ENCODE results near the gene CACHD1. TPM values are rescaled to one million over a fixed set of nuclear protein-coding genes. Genes with fewer than 3 reads are reported as not detected.

Gene CACHD1
- polyA plus RNA-seq, 1 of the 3 experiments (the other 2 are of a cell fraction): 2.2 TPM

DNA sequence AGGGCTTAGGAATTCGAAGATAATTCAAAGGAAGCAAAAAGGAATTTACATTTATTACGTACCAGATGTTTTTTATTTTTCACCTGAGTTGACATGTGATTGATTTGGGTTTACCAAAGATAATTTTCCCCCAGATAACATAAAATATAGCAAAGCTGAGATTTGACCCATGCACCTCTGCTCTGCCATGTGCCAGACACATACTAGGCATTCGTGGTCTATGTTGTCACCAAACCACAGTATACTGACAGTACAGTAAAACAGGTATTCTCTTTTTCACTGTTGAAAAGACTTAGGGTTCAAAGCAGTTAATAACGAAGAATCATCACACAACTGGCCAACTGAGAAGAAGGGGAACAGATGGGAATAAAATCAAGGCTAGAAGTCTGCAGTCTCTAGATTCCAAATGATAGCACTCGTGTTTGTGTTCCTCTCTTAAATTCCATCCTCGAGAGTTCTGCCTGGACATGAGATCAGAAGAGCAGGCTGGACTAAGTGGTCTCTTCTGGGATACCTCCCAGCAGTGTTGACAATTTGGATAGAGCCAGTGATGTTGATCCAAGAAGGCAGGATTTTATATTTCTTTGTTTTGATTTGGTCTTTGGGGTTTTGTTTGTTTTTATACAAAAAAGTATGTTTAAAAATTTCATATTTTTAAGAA is 189.7 kb downstream of the CACHD1 start:
- Histone ChIP-seq H3K9me2 (no peaks in the 10 kb centered on the region), H3K36me3 (replicated peaks in 1 of 2; ENCODE audit: control insufficient read depth in 1 of 2, insufficient read depth in 2 of 2, low read length in 1 of 2) (peaks cover 2 to 49% of the 10 kb centered on the region in 2 experiments), H3K27me3 (ENCODE audit: insufficient read depth) (no peaks in the 10 kb centered on the region), H3K4me2 (no peak overlapping the region), H4K20me1 (ENCODE audit: insufficient read depth) (no peaks in the 10 kb centered on the region), H3K4me3 (ENCODE audit: low read depth in 2 of 2, low read length in 1 of 2) (no peak overlapping the region), H3K4me1 (ENCODE audit: control insufficient read depth in 1 of 2, insufficient read depth in 2 of 2, low read depth in 1 of 2, low read length in 1 of 2) (peaks cover 0 to 16% of the 10 kb centered on the region in 2 experiments; a peak in 3 of 4 replicates), H3K27ac (ENCODE audit: low read depth in 2 of 2, low read length in 1 of 2) (no peak overlapping the region), H3K79me2 (ENCODE audit: insufficient read depth) (no peaks in the 10 kb centered on the region), H3K9me3 (no peaks in the 10 kb centered on the region), H2AFZ (ENCODE audit: low read depth) (no peak overlapping the region), H3F3A (replicated peaks; ENCODE audit: insufficient read depth) (no peaks in the 10 kb centered on the region), H3K9ac (no peak overlapping the region)
- CTCF ChIA-PET: interaction anchor here (1.3 kb wide), 1 partner anchor 16 kb away, joined by 5 read pairs; no protein-coding TSS in a partner anchor
- no peak for DNase-seq
- WGBS (ENCODE audit: low lambda C conversion rate): 83% methylated on average over 6 of the region's 6 CpGs
- TF ChIP-seq, protein P1, sequence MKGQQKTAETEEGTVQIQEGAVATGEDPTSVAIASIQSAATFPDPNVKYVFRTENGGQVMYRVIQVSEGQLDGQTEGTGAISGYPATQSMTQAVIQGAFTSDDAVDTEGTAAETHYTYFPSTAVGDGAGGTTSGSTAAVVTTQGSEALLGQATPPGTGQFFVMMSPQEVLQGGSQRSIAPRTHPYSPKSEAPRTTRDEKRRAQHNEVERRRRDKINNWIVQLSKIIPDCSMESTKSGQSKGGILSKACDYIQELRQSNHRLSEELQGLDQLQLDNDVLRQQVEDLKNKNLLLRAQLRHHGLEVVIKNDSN (IDR thresholded peaks at IDR 0.05; ENCODE audit: borderline replicate concordance, low read depth): no peak
- TF ChIP-seq FOXJ3 (CRISPR knock-in tag; IDR thresholded peaks at IDR 0.05) (no peak), NFIC (IDR thresholded peaks at IDR 0.05; ENCODE audit: borderline replicate concordance) (no peak), POLR2AphosphoS5 (IDR thresholded peaks at IDR 0.05; ENCODE audit: low read depth, low read length) (no peak), TCF12 (IDR thresholded peaks at IDR 0.05) (no peak), GATA2 (CRISPR knock-in tag; IDR thresholded peaks at IDR 0.05) (no peak), JUND (IDR thresholded peaks at IDR 0.05) (no peak), RCOR1 (IDR thresholded peaks at IDR 0.05; ENCODE audit: low read length) (no peak), FOXM1 (IDR thresholded peaks at IDR 0.05; ENCODE audit: low read depth) (no peak), MEF2A (IDR thresholded peaks at IDR 0.05; ENCODE audit: borderline replicate concordance, low read depth) (no peak), SMC3 (IDR thresholded peaks at IDR 0.05; ENCODE audit: low read depth, low read length) (no peak), YY1 (IDR thresholded peaks at IDR 0.05; ENCODE audit: low read depth) (no peak), NRF1 (IDR thresholded peaks at IDR 0.05; ENCODE audit: low read depth, low read length) (no peak), ELF1 (IDR thresholded peaks at IDR 0.05) (no peak), MXI1 (IDR thresholded peaks at IDR 0.05; ENCODE audit: low read depth, low read length) (no peak), EP300 (IDR thresholded peaks at IDR 0.05; ENCODE audit: borderline replicate concordance in 1 of 2, low read depth in 1 of 2, low read length in 1 of 2) (no peak), EZH2phosphoT487 (IDR thresholded peaks at IDR 0.05; ENCODE audit: borderline replicate concordance, low read depth) (no peak)
- TF ChIP-seq, protein P2, sequence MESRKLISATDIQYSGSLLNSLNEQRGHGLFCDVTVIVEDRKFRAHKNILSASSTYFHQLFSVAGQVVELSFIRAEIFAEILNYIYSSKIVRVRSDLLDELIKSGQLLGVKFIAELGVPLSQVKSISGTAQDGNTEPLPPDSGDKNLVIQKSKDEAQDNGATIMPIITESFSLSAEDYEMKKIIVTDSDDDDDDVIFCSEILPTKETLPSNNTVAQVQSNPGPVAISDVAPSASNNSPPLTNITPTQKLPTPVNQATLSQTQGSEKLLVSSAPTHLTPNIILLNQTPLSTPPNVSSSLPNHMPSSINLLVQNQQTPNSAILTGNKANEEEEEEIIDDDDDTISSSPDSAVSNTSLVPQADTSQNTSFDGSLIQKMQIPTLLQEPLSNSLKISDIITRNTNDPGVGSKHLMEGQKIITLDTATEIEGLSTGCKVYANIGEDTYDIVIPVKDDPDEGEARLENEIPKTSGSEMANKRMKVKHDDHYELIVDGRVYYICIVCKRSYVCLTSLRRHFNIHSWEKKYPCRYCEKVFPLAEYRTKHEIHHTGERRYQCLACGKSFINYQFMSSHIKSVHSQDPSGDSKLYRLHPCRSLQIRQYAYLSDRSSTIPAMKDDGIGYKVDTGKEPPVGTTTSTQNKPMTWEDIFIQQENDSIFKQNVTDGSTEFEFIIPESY (IDR thresholded peaks at IDR 0.05; ENCODE audit: borderline replicate concordance, low read depth): no peak
- TF ChIP-seq, protein P3, sequence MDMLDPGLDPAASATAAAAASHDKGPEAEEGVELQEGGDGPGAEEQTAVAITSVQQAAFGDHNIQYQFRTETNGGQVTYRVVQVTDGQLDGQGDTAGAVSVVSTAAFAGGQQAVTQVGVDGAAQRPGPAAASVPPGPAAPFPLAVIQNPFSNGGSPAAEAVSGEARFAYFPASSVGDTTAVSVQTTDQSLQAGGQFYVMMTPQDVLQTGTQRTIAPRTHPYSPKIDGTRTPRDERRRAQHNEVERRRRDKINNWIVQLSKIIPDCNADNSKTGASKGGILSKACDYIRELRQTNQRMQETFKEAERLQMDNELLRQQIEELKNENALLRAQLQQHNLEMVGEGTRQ (IDR thresholded peaks at IDR 0.05; ENCODE audit: borderline replicate concordance, low read depth, low read length): no peak
- TF ChIP-seq, protein P4, sequence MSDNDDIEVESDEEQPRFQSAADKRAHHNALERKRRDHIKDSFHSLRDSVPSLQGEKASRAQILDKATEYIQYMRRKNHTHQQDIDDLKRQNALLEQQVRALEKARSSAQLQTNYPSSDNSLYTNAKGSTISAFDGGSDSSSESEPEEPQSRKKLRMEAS (IDR thresholded peaks at IDR 0.05; ENCODE audit: low read depth): no peak
- POLR2A ChIA-PET: no interaction called here
